Measurements from ENCODE around the gene ANTXR1.

DNA sequence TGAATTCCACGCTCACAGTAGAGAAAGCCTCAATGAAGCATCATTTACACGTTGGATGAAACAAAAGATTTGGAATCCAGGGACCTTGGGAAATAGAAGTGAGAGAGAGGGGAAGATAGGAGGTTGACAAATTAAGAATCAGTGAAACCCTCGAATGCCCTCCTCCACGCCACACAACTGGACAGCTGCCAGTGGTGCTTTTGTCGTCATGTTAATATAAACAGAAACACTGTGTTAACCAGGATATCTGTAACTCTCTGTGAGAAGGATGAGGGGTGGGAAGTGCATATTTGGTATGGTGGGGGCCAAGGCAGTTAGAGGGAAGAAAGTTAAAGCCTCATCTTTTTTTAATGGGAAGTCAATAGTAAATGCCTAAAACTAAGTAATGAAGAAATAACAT lies 265.4 kb downstream of the ANTXR1 start:
- TF ChIP-seq, protein P1, sequence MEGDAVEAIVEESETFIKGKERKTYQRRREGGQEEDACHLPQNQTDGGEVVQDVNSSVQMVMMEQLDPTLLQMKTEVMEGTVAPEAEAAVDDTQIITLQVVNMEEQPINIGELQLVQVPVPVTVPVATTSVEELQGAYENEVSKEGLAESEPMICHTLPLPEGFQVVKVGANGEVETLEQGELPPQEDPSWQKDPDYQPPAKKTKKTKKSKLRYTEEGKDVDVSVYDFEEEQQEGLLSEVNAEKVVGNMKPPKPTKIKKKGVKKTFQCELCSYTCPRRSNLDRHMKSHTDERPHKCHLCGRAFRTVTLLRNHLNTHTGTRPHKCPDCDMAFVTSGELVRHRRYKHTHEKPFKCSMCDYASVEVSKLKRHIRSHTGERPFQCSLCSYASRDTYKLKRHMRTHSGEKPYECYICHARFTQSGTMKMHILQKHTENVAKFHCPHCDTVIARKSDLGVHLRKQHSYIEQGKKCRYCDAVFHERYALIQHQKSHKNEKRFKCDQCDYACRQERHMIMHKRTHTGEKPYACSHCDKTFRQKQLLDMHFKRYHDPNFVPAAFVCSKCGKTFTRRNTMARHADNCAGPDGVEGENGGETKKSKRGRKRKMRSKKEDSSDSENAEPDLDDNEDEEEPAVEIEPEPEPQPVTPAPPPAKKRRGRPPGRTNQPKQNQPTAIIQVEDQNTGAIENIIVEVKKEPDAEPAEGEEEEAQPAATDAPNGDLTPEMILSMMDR (IDR thresholded peaks at IDR 0.05 in 8 of 11, conservative IDR thresholded peaks at IDR 0.05 in 3 of 11), result no peak
- TF ChIP-seq POLR2A (IDR thresholded peaks at IDR 0.05) (no peak), POLR2AphosphoS5 (IDR thresholded peaks at IDR 0.05) (no peak)

Measured in spleen (tissue), 7 donors.